AG10803 (cell line): Measurements from ENCODE around the gene EPDR1.

ENCODE experiments used
- DNase-seq: peaks from one replicate; pipeline ENCODE4 v3.0.0; 2010; ENCODE audit warnings: low read depth
- H3K4me3 ChIP-seq: 2 replicates; pipeline ENCODE4 v1.5.1; 2011; ENCODE audit warnings: mild to moderate bottlenecking, low read length, control low read depth
- TF ChIP-seq, protein P1 (sequence below): conservative IDR thresholded peaks from 2 replicates; pipeline ENCODE4 v1.5.1; 2011; ENCODE audit warnings: mild to moderate bottlenecking, low read length, control low read depth, inconsistent platforms

The EPDR1 gene

DNA sequence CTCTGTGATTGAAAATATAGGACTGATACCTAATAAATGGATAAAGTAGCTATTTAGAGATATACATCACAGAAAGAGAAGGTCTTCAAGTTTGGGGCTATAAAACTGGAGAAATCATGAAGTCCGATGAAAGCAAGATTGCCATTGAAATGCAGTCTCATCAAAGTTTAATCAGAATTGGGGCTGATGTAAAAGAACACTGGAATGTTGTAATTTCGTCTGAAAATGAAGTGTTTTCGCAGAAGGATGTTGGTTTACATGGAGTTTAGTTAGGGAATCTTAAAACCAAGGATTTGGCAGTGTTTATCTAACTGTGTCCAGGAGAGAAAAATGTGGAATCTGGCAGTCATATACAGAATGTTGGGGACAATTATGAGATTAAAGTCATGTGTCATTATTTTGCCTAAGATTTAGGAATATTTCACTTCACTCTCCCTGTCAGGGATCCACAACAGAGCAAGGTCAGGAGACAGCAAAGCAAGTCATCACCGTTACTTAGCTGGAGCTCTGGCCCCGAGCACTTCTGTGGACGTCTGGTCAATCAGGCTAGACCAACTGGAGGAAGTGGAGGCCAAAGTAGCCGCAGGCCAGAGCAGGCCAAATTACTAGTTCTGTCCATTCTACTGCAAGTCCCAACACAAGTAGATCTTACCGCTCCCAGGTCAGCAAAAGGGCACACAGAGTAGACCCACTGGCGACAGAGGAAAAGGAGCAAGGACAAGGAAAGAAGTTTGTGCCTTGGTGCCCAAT, 37.0 kb downstream of the EPDR1 start:
- TF ChIP-seq, protein P1, sequence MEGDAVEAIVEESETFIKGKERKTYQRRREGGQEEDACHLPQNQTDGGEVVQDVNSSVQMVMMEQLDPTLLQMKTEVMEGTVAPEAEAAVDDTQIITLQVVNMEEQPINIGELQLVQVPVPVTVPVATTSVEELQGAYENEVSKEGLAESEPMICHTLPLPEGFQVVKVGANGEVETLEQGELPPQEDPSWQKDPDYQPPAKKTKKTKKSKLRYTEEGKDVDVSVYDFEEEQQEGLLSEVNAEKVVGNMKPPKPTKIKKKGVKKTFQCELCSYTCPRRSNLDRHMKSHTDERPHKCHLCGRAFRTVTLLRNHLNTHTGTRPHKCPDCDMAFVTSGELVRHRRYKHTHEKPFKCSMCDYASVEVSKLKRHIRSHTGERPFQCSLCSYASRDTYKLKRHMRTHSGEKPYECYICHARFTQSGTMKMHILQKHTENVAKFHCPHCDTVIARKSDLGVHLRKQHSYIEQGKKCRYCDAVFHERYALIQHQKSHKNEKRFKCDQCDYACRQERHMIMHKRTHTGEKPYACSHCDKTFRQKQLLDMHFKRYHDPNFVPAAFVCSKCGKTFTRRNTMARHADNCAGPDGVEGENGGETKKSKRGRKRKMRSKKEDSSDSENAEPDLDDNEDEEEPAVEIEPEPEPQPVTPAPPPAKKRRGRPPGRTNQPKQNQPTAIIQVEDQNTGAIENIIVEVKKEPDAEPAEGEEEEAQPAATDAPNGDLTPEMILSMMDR, result no peak
- H3K4me3 ChIP-seq, result no peak overlapping the region
- peak; percentile 9 for DNase-seq

DNA sequence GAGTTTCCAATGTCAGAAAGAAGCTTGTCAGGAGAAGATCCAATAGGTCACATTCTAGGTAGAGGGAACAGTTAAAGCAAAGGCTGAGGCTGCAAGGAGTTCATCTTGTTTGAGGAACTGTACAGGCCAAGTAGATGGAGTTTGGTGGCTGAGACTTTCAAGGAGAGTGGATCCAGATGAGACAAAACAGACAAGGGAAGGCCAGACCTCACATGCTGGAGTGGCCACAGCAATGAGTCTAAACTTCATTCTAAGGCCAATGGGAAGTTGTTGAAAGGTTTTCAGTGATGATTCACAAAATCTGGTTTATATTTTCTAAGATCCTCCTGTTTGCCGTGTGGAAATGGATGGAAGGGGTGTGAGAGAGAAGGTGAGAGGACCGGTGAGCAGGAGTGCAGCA, 40.0 kb downstream of the EPDR1 start:
- TF ChIP-seq, protein P1, result no peak
- no peak overlapping the region for H3K4me3 ChIP-seq
- peak; percentile 44 for DNase-seq

DNA sequence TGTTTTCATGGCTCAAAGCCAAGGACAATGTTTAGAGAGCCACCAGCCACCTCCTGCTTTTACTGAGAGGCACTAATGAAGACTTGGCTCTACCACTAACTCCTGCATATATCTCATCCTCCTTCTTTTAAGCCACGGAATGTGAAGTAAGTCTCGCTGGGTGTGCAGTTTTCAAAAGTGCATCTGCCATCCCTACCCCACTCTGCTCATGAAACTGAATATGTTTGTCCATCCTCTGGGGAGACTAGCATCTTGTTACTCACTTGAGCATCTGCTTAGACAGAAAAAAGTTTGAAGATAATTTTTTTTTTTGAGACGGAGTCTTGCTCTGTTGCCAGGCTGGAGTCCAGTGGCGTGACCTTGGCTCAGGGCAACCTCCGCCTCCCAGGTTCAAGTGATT, 40.8 kb downstream of the EPDR1 start:
- TF ChIP-seq, protein P1, result no peak
- H3K4me3 ChIP-seq, result no peak overlapping the region
- DNase-seq, result no peak

DNA sequence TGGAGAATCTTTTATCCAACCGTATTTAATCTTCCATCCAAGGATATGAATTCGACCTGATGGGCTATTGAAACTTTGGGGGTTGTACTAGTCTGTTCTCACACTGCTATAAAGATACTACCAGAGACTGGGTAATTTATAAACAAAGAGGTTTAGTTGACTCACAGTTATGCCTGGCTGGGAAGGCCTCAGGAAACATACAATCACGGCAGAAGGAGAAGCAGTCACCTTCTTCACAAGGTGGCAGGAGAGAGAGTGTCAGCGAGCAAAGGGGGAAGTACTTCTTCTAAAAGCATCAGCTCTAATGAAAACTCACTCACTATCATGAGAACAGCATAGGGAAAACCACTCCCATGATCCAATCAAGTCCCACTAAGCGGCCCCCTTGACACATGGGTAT, 43.8 kb downstream of the EPDR1 start:
- DNase-seq, result no peak
- TF ChIP-seq, protein P1, result no peak
- no peak overlapping the region for H3K4me3 ChIP-seq

DNA sequence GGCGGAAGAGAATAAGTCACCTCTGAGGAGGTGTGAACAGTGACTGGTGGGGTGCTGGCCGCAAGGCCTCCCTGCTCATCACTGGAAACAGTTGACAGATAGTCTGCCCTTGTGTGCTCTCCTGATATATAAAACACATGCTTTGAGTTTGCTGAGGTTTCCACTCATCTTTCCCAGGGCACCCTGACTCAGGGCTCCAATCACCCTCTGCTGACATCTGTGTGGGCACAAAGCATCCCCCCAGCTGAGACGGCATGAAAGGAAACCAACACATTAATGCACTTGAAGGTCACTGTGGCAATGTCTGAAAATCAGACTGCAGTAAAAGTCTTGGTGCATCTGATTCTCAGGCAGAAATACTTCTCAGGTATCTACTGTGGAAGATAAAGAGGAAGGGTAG, 49.8 kb downstream of the EPDR1 start:
- TF ChIP-seq, protein P1, result no peak
- DNase-seq, result no peak

DNA sequence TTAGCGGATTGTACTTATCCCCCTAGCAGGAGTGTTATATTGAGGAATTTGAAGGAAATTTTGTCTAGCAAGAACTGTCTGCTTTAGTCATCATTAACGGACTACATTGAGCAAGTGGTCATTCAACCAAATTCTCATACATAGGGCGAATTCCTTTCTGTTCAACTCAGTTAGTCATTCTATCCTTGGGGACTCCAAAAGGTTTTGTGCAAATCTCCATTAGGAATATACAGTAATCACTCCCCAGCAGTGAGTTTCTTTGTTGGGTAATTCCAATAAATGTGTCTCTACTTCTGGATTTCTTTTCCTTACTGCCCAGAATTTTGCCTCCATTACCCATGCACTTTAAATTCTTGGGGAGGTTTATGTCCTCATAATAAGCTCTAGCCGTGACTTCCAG, 51.1 kb downstream of the EPDR1 start:
- H3K4me3 ChIP-seq, result no peak overlapping the region
- peak; percentile 11 for DNase-seq
- TF ChIP-seq, protein P1, result no peak

More for the DNA sequence above, 49.8 kb downstream of the EPDR1 start:
- no peak overlapping the region for H3K4me3 ChIP-seq

DNA sequence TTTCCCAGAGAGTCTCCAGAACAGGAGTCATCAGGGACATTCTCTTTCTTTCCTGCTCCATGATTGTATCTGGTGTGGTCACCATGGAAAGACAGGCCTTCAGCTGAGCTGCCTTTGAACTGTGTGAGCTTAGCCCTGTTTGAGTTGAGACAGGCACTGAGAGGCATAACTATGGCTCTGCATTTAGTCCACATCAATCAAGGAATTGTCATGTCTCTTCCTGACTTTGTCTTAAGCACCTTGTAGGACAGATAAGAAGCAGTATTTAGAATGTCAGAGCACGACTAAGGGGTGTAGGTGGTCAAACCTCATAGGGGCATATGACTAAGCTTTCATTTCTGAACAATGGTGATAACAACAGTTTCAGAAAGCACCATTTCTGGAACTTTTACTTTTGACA, 53.5 kb downstream of the EPDR1 start:
- TF ChIP-seq, protein P1, result no peak
- no peak for DNase-seq
- no peak overlapping the region for H3K4me3 ChIP-seq
